GM12878 (cell line): ENCODE data around the gene VSIG10L. TPM values are rescaled to one million over a fixed set of nuclear protein-coding genes. Genes with fewer than 3 reads are reported as not detected.

Experiments used
- ATAC-seq: fragments of 200-7000 bp; cut with Tn5 transposase; 3 replicates; pipeline ENCODE4 v1.9.1; 2020; ENCODE audit warnings: mild to moderate bottlenecking, moderate library complexity
- BruUV-seq: library from RNA; stranded (reverse); fragments of 400-500 nt; replicated peaks from 2 replicates; lab custom pipeline; 2021; lab: Mats Ljungman, UMichigan
- CTCF ChIA-PET: fragments of 300-600 bp; sonication (Branson Sonifier 250); formaldehyde crosslinking; extraction: SDS; loops from one replicate; lab custom pipeline; 2021; ENCODE audit warnings: inconsistent platforms; lab: Yijun Ruan, JAX
- POLR2A ChIA-PET: fragments of 350-600 bp; formaldehyde crosslinking; extraction: SDS; loops from one replicate; lab custom pipeline; 2021; ENCODE audit warnings: inconsistent platforms; lab: Charles Lee
- RAD21 ChIA-PET: fragments of 300-600 bp; sonication (Branson Sonifier 250); formaldehyde crosslinking; loops from one replicate; lab custom pipeline; 2023; ENCODE audit warnings: antibody characterized with exemption; ENCODE audit not compliant: unreplicated experiment; lab: Charles Lee
- SMC1A ChIA-PET: fragments of 300-600 bp; sonication (Branson Sonifier 250); formaldehyde crosslinking; loops from one replicate; lab custom pipeline; 2023; ENCODE audit not compliant: unreplicated experiment, uncharacterized antibody; lab: Charles Lee
- DNase-seq: peaks from one replicate; pipeline ENCODE4 v3.0.0-alpha.2; 2011; ENCODE audit warnings: low read depth, low spot score
- FAIRE-seq: peaks from 3 replicates; lab custom pipeline; 2011; peaks lifted over from hg19 to GRCh38; lab: Jason Lieb, UNC
- H2AFZ ChIP-seq: 2 replicates; pipeline ENCODE4 v1.6.0; 2011; ENCODE audit warnings: low read depth, low read length, control low read depth; ENCODE audit not compliant: control insufficient read depth
- H3K27ac ChIP-seq: 2 replicates; pipeline ENCODE4 v1.5.1; 2011; ENCODE audit warnings: control low read depth; ENCODE audit not compliant: control insufficient read depth, insufficient read depth
- H3K27me3 ChIP-seq, 2 experiments: replicated peaks in 1 of 2; 2 replicates each; pipeline versions ENCODE4 v1.6.0 to v1.6.1; 2011; ENCODE audit warnings: low read length in 1 of 2; ENCODE audit not compliant: control insufficient read depth in 2 of 2, insufficient read depth in 2 of 2
- H3K36me3 ChIP-seq, 2 experiments: 2 replicates each; pipeline ENCODE4 v1.5.1; 2011; ENCODE audit warnings: low read length in 1 of 2; ENCODE audit not compliant: control insufficient read depth in 2 of 2, insufficient read depth in 2 of 2
- H3K4me1 ChIP-seq: 2 replicates; pipeline ENCODE4 v1.6.1; 2011; ENCODE audit warnings: mild to moderate bottlenecking, low read length, moderate library complexity, mixed read lengths; ENCODE audit not compliant: control insufficient read depth, insufficient read depth
- H3K4me2 ChIP-seq: 2 replicates; pipeline ENCODE4 v1.6.0; 2011; ENCODE audit warnings: control low read depth; ENCODE audit not compliant: control insufficient read depth, insufficient read depth
- H3K4me3 ChIP-seq: fragments of 200-600 bp; sonication (generic); 2 replicates; pipeline ENCODE4 v1.5.1; 2016
- H3K79me2 ChIP-seq: 2 replicates; pipeline ENCODE4 v1.6.0; 2011; ENCODE audit warnings: low read length; ENCODE audit not compliant: control insufficient read depth, insufficient read depth
- H3K9ac ChIP-seq: 2 replicates; pipeline ENCODE4 v1.8.0; 2011; ENCODE audit warnings: low read length, control low read depth, mixed read lengths; ENCODE audit not compliant: control insufficient read depth, insufficient read depth
- H3K9me3 ChIP-seq: replicated peaks from 3 replicates; pipeline ENCODE4 v1.5.1; 2011; ENCODE audit warnings: mild to moderate bottlenecking, low read length; ENCODE audit not compliant: control insufficient read depth, insufficient read depth
- H4K20me1 ChIP-seq: 2 replicates; pipeline ENCODE4 v1.6.0; 2011; ENCODE audit not compliant: control insufficient read depth, insufficient read depth
- KAT2A ChIP-seq: conservative IDR thresholded peaks from 2 replicates; pipeline ENCODE4 v1.6.1; 2011; ENCODE audit warnings: low read depth, low read length; ENCODE audit not compliant: control insufficient read depth
- KDM1A ChIP-seq: fragments of 200-600 bp; sonication (generic); IDR thresholded peaks from 2 replicates; pipeline ENCODE4 v1.6.1; 2016; ENCODE audit warnings: borderline replicate concordance
- LARP7 ChIP-seq: fragments of 450-650 bp; IDR thresholded peaks from 2 replicates; pipeline ENCODE4 v1.6.1; 2017; ENCODE audit warnings: mild to moderate bottlenecking
- MEF2B ChIP-seq: fragments of 450-650 bp; IDR thresholded peaks from 2 replicates; pipeline ENCODE4 v1.6.1; 2018; ENCODE audit warnings: mild to moderate bottlenecking, moderate library complexity; ENCODE audit not compliant: partially characterized antibody, poor library complexity, severe bottlenecking
- NFXL1 ChIP-seq: fragments of 450-650 bp; IDR thresholded peaks from 2 replicates; pipeline ENCODE4 v1.6.1; 2017; ENCODE audit warnings: antibody characterized with exemption, mild to moderate bottlenecking, borderline replicate concordance
- PBX3 ChIP-seq: IDR thresholded peaks from 2 replicates; pipeline ENCODE4 v1.6.1; 2011; ENCODE audit warnings: mild to moderate bottlenecking, low read depth, low read length, moderate library complexity; ENCODE audit not compliant: insufficient replicate concordance
- POLR2A ChIP-seq: IDR thresholded peaks from 2 replicates; pipeline ENCODE4 v1.6.1; 2011; ENCODE audit warnings: low read depth, mild to moderate bottlenecking, low read length
- POLR2AphosphoS5 ChIP-seq: IDR thresholded peaks from 2 replicates; pipeline ENCODE4 v1.6.1; 2011; ENCODE audit warnings: mild to moderate bottlenecking, low read length, inconsistent platforms
- RELA ChIP-seq: fragments of 450-650 bp; IDR thresholded peaks from 2 replicates; pipeline ENCODE4 v1.8.0; 2014; ENCODE audit warnings: borderline replicate concordance; ENCODE audit not compliant: partially characterized antibody
- SMARCA5 ChIP-seq: fragments of 450-650 bp; IDR thresholded peaks from 2 replicates; pipeline ENCODE4 v1.6.1; 2017; ENCODE audit warnings: mild to moderate bottlenecking
- SMC3 ChIP-seq: IDR thresholded peaks from 2 replicates; pipeline ENCODE4 v1.6.1; 2011; ENCODE audit warnings: low read length, improper control_type of control experiment, borderline replicate concordance
- SREBF2 ChIP-seq: IDR thresholded peaks from 2 replicates; pipeline ENCODE4 v1.6.1; 2012; ENCODE audit warnings: mild to moderate bottlenecking, low read length
- TCF7 ChIP-seq: IDR thresholded peaks from 2 replicates; pipeline ENCODE4 v1.6.1; 2014; ENCODE audit warnings: antibody characterized with exemption, borderline replicate concordance
- YY1 ChIP-seq: IDR thresholded peaks from 2 replicates; pipeline ENCODE4 v1.6.1; 2011; ENCODE audit warnings: low read depth, mild to moderate bottlenecking, low read length
- WGBS: methylation state at CpG from one replicate; pipeline ENCODE4 v1.1.6; 2016; ENCODE audit warnings: low lambda C conversion rate; ENCODE audit not compliant: insufficient replicate concordance, insufficient coverage; ENCODE audit errors: missing lambda C conversion rate; 5-methylcytosine and 5-hydroxymethylcytosine counted together
- in situ Hi-C: fragments of 300-500 bp; cut with MboI; formaldehyde crosslinking; loops from 9 replicates; pipeline ENCODE4 v1.14.3; 2018; ENCODE audit warnings: mixed read lengths
- intact Hi-C: fragments of 100-400 bp; cut with micrococcal nuclease; formaldehyde crosslinking; loops from one replicate; pipeline ENCODE4 v1.14.2; 2022; ENCODE audit not compliant: unreplicated experiment
- polyA plus RNA-seq, 11 experiments: library from polyadenylated mRNA; depleted of rRNA in 4 of 11; unstranded in 6 of 11; stranded (reverse) in 5 of 11; fragments of >200 nt; fragmentation: Nextera tagmentation in 4 of 11; fragmentation: Illumina TruSeq in 1 of 11; extraction: Ambion mirVana in 4 of 11; extraction: Trizol in 1 of 11; gene quantifications; 1 replicate in 1 of 11; 2 replicates in 10 of 11; pipeline versions ENCODE4 v1.2.1 to v1.2.3, GENCODE V29; 2011 to 2016; ENCODE audit warnings: inconsistent platforms in 2 of 11, missing spikeins in 2 of 11, low read depth in 1 of 11
- total RNA-seq, 4 experiments: library from RNA; depleted of rRNA in 3 of 4; stranded (reverse); fragments of >200 nt in 3 of 4; fragmentation: Illumina TruSeq in 1 of 4; extraction: Trizol in 1 of 4; gene quantifications; 2 replicates each; pipeline versions ENCODE4 v1.2.1 to v1.2.3, GENCODE V29; 2013 to 2021
- TF ChIP-seq, protein P1 (sequence below): fragments of 450-650 bp; IDR thresholded peaks from 2 replicates; pipeline ENCODE4 v1.6.1; 2017; ENCODE audit warnings: borderline replicate concordance

The VSIG10L gene
- total and polyA plus RNA-seq, 10 of the 15 experiments (the other 5 are each of a cell fraction or from before 2014, with no cell fraction given) = 0.09 to 0.93 (median 0.49) TPM

- DNase-seq = no peak
Measured at GRCh38 chr19:51325161-51325976, 16.6 kb downstream of the VSIG10L start.

GRCh38 chr19:51324167-51324481, 17.8 kb downstream of the VSIG10L start:
- intact Hi-C loops = no loop called here
- Histone ChIP-seq H3K36me3 (no peaks in the 10 kb centered on the region), H3K9me3 (no peaks in the 10 kb centered on the region), H3K4me2 (no peak overlapping the region), H3K27ac (no peak overlapping the region), H3K4me3 (no peak overlapping the region), H4K20me1 (no peaks in the 10 kb centered on the region), H3K27me3 (no peaks in the 10 kb centered on the region; a peak in 1 of 4 replicates), H3K9ac (no peak overlapping the region), H2AFZ (no peak overlapping the region), H3K4me1 (no peaks in the 10 kb centered on the region), H3K79me2 (no peaks in the 10 kb centered on the region)
- WGBS = 42% methylated on average over 6 of the region's 6 CpGs
- POLR2A ChIA-PET = no interaction called here
- no peak for ATAC-seq
- SMC1A ChIA-PET = no interaction called here
- in situ Hi-C loops = no loop called here
- DNase-seq = no peak
- RAD21 ChIA-PET = no interaction called here
- CTCF ChIA-PET = no interaction called here
- FAIRE-seq = no peak
- no TSS peak for BruUV-seq
- TF ChIP-seq RELA (no peak), KAT2A (no peak), SREBF2 (no peak), TCF7 (no peak), POLR2A (no peak), NFXL1 (no peak), MEF2B (no peak), SMC3 (no peak), YY1 (no peak), KDM1A (no peak), POLR2AphosphoS5 (no peak), PBX3 (no peak)

More at GRCh38 chr19:51325161-51325976, 16.6 kb downstream of the VSIG10L start:
- RAD21 ChIA-PET = no interaction called here
- H3K27ac ChIP-seq = no peak overlapping the region
- no peaks in the 10 kb centered on the region; a peak in 1 of 4 replicates for H3K27me3 ChIP-seq
- H3K4me3 ChIP-seq = no peak overlapping the region
- WGBS = 52% methylated on average over 22 of the region's 26 CpGs
- no peak overlapping the region for H3K4me2 ChIP-seq
- CTCF ChIA-PET = no interaction called here
- intact Hi-C loops (no loop called here), in situ Hi-C loops (no loop called here)
- BruUV-seq = no TSS peak
- H3K4me1 ChIP-seq = no peaks in the 10 kb centered on the region
- FAIRE-seq = no peak
- no peak overlapping the region for H3K9ac ChIP-seq
- H2AFZ ChIP-seq = no peak overlapping the region
- H3K36me3 ChIP-seq = no peaks in the 10 kb centered on the region
- TF ChIP-seq SMARCA5 = no peak
- no peak for TF ChIP-seq LARP7
- TF ChIP-seq, protein P1, sequence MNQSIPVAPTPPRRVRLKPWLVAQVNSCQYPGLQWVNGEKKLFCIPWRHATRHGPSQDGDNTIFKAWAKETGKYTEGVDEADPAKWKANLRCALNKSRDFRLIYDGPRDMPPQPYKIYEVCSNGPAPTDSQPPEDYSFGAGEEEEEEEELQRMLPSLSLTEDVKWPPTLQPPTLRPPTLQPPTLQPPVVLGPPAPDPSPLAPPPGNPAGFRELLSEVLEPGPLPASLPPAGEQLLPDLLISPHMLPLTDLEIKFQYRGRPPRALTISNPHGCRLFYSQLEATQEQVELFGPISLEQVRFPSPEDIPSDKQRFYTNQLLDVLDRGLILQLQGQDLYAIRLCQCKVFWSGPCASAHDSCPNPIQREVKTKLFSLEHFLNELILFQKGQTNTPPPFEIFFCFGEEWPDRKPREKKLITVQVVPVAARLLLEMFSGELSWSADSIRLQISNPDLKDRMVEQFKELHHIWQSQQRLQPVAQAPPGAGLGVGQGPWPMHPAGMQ = no peak
- H4K20me1 ChIP-seq = no peaks in the 10 kb centered on the region
- no peak for ATAC-seq
- H3K9me3 ChIP-seq = no peaks in the 10 kb centered on the region
- no peaks in the 10 kb centered on the region for H3K79me2 ChIP-seq
- POLR2A ChIA-PET = no interaction called here
- SMC1A ChIA-PET = no interaction called here
